Muscle layer of colon (tissue), 2 donors: Measurements from ENCODE around the gene B3GALNT1.

Experiments used
- H3K27ac ChIP-seq: one replicate; pipeline ENCODE4 v1.7.0; 2013; ENCODE audit warnings: low read depth, mild to moderate bottlenecking, low read length, moderate library complexity
- H3K27me3 ChIP-seq, 2 donors: one replicate each; pipeline ENCODE4 v1.7.0; 2013; ENCODE audit warnings: low read length in 2 of 2, mild to moderate bottlenecking in 2 of 2; ENCODE audit not compliant: insufficient read depth in 2 of 2, control insufficient read depth in 1 of 2
- H3K36me3 ChIP-seq: one replicate; pipeline ENCODE4 v1.7.0; 2013; ENCODE audit warnings: mild to moderate bottlenecking, low read length; ENCODE audit not compliant: insufficient read depth
- H3K4me1 ChIP-seq: one replicate; pipeline ENCODE4 v1.7.0; 2013; ENCODE audit warnings: mild to moderate bottlenecking, low read length; ENCODE audit not compliant: insufficient read depth
- H3K4me3 ChIP-seq, 2 donors: one replicate each; pipeline ENCODE4 v1.7.0; 2013; ENCODE audit warnings: low read length in 2 of 2, low read depth in 1 of 2, mild to moderate bottlenecking in 1 of 2, moderate library complexity in 1 of 2
- H3K9ac ChIP-seq: one replicate; pipeline ENCODE4 v1.7.0; 2013; ENCODE audit warnings: low read length
- H3K9me3 ChIP-seq: one replicate; pipeline ENCODE4 v1.7.0; 2013; ENCODE audit warnings: mild to moderate bottlenecking, low read length
- donor health status: abdominal sarcoma.
- donor health status: Adenocarcinoma of cecum.

Gene B3GALNT1

DNA sequence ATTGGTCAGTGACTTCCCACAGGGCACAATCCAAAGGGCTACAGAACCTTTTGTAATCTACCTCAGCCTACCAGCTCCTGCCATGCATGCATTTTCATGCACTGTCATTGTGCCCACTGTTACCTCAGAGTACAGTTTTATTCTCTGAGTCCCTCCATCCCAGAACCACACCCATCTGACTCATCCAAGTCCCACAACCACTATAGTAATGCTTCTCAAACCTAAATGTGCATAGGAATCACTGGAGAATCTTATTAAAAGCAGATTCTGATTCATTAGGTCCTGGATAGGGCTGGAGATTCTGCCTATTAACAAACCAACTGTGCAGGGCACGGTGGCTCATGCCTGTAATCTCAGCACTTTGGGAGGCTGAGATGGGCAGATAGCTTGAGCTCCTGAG, 3.7 kb upstream of the B3GALNT1 start:
- Histone ChIP-seq H3K27me3 (no peaks in the 10 kb centered on the region), H3K9me3 (no peaks in the 10 kb centered on the region), H3K4me3 (no peak overlapping the region), H3K36me3 (no peaks in the 10 kb centered on the region), H3K4me1 (no peaks in the 10 kb centered on the region), H3K27ac (no peak overlapping the region), H3K9ac (no peak overlapping the region)

DNA sequence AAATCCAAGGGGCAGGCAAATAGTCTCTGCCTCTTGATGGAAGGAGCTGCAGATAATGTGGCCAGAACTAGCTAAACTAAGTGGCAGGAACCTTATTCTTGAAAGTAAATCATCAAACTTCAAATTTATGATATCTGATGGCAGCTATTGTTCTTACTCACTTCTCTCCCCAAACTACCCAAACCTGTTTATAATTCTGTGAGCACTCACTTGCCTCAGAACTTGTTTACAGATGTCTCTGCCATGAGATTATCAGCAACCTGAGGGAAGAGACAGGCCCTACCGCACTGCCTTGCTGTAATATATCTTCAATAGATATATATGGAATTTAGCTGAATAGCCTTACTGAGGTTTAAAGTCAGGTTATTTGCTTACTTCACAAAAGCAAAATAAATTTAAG, 2.2 kb upstream of the B3GALNT1 start:
- Histone ChIP-seq H3K36me3 (no peaks in the 10 kb centered on the region), H3K4me1 (no peaks in the 10 kb centered on the region), H3K27me3 (no peaks in the 10 kb centered on the region), H3K27ac (no peak overlapping the region), H3K4me3 (no peak overlapping the region), H3K9me3 (no peaks in the 10 kb centered on the region), H3K9ac (no peak overlapping the region)

DNA sequence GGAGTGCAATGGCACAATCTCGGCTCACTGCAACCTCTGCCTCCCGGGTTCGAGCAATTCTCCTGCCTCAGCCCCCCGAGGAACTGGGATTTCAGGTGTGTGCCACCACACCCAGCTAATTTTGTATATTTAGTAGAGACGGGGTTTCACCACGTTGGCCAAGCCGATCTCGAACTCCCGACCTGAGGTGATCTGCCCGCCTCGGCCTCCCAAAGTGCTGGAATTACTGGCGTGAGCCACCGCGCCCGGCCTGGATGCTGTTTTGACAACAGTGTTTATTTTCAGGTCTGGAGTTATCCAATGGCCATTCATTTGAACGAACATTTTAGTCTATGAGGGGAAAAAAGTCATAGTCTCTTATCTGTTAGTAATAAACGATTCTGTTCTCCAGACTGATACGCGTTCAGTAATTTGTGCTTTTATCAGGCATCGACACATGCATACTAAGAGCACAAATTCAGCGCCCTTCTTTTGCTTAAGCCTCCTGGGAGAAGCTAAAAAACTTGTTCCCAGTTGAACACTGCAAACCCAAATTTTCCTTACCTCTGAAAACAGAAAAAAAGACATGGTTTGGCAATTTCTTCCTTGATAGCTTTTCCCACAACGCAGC, 1.3 kb downstream of the B3GALNT1 start:
- no peaks in the 10 kb centered on the region for H3K36me3 ChIP-seq
- H3K4me3 ChIP-seq = peak overlapping the region in 1 of 2 donors; percentile 78
- H3K27ac ChIP-seq = no peak overlapping the region
- no peaks in the 10 kb centered on the region for H3K27me3 ChIP-seq
- no peaks in the 10 kb centered on the region for H3K4me1 ChIP-seq
- peak overlapping the region; percentile 40 for H3K9ac ChIP-seq
- no peaks in the 10 kb centered on the region for H3K9me3 ChIP-seq

DNA sequence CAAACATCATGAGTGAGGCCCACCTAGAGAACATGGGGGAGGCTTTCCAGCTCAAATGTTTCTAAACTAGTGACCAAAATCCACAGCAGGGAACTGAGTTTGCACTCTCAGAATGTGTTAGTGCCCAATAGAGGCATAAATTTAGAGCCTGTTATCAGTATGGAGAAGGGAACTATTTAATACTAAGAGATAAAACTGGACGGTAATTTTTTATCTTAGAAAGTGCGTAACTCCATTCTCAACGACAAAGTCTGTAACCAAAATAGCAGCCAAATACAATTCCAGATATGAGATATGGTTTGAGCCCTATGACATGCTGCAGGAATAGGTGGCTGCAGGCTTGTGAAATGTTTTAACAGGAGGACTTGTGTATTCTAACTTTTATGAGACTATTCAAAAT, 3.5 kb downstream of the B3GALNT1 start:
- Histone ChIP-seq H3K27me3 (no peaks in the 10 kb centered on the region), H3K4me3 (no peak overlapping the region), H3K9me3 (no peaks in the 10 kb centered on the region), H3K9ac (no peak overlapping the region), H3K27ac (no peak overlapping the region), H3K4me1 (no peaks in the 10 kb centered on the region), H3K36me3 (no peaks in the 10 kb centered on the region)

DNA sequence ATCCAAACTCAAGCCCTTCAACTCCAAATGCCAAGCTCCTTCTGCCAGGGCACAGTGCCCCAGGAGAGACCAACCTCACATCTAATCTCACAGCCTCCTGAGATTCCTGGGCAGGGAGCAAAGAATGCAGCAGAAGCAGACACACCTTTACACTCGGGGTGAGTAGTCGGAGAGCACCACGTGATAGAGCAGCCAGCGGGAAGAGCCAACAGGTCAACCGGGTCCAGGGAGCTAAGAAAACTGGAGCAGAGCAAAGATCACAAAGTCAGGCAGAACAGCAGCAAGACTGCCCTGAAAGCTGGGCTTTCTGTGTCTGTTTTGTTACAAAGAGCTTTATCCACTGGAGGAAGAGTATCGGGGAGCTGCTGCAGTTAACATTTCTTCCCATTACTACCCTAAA, 4.2 kb downstream of the B3GALNT1 start:
- Histone ChIP-seq H3K4me1 (no peaks in the 10 kb centered on the region), H3K4me3 (no peak overlapping the region), H3K36me3 (no peaks in the 10 kb centered on the region), H3K27me3 (no peaks in the 10 kb centered on the region), H3K27ac (no peak overlapping the region), H3K9ac (no peak overlapping the region), H3K9me3 (no peaks in the 10 kb centered on the region)

DNA sequence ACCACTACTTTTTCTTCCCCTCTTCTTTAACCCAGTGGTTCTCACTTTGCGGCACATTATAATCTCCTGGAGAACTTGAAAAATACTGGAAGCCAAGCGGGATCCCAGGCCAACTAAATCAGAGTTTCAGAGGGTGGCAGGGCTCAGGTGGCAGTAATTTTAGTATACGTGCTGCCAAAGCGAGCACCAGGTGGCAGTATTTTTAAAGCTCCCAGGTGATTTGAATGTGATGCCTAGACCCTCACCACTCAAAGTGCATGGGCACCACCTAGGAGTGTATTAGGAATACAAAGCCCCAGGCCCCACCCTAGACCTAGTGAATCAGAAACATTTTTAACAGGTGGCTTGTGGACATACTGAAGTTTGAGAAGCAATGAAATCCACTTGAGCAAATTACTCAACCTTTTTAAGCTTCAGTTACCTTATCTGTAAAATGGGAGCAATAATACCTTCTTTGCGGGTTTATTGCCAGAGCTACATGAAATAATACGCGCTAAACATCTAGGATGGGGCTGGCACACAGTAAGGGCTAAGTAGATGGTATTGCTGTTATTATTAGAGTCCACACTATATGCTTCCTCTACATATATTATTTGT, 8.3 kb downstream of the B3GALNT1 start:
- H3K9ac ChIP-seq = no peak overlapping the region
- no peaks in the 10 kb centered on the region for H3K4me1 ChIP-seq
- H3K27me3 ChIP-seq = no peaks in the 10 kb centered on the region
- no peaks in the 10 kb centered on the region for H3K36me3 ChIP-seq
- no peak overlapping the region for H3K4me3 ChIP-seq
- no peaks in the 10 kb centered on the region for H3K9me3 ChIP-seq
- H3K27ac ChIP-seq = no peak overlapping the region

DNA sequence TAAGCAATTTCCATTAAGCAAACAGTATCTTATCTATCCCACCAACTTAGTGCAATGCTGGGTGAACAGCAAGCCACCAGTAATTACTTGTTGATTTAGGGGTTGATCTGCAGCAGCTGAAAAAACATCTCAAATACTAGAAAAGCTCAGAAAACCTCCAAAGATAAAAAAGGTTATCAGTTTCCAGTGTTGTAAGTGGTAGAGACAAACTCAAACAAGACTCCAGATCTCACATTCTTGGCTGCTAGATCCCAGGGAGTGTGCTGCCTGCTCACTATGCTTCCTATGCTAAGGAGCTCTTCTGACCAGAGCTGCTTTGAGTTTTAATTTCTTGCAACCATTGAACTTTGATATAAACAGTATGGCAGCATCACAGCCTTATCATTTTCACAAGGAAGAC, 11.3 kb downstream of the B3GALNT1 start:
- Histone ChIP-seq H3K27ac (no peak overlapping the region), H3K4me1 (no peaks in the 10 kb centered on the region)

DNA sequence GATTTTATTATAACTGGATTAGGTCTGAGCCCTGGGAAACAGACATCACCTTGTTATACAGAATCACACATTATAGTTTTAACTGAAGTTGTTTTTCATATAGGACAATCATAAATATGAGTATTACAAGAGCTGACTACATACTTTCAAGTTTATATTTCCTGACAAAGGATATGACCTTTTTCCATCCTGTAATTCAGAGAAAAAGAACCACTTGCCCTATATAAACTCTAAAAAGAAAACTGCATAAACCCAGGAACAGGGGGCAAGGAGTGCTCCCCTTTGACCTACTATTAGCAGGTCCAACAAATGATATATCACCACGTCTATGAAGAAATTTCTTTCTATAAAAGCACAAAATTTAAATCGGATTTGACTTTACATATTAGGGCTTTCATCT, 20.9 kb downstream of the B3GALNT1 start:
- Histone ChIP-seq H3K27ac (no peak overlapping the region), H3K9me3 (no peaks in the 10 kb centered on the region), H3K4me3 (no peak overlapping the region), H3K36me3 (peaks cover 11% of the 10 kb centered on the region), H3K4me1 (no peaks in the 10 kb centered on the region), H3K27me3 (no peaks in the 10 kb centered on the region), H3K9ac (no peak overlapping the region)

More for the DNA sequence above, 11.3 kb downstream of the B3GALNT1 start:
- no peak overlapping the region for H3K4me3 ChIP-seq
- no peak overlapping the region for H3K9ac ChIP-seq
- H3K36me3 ChIP-seq = no peaks in the 10 kb centered on the region
- no peaks in the 10 kb centered on the region for H3K27me3 ChIP-seq
- H3K9me3 ChIP-seq = no peaks in the 10 kb centered on the region

DNA sequence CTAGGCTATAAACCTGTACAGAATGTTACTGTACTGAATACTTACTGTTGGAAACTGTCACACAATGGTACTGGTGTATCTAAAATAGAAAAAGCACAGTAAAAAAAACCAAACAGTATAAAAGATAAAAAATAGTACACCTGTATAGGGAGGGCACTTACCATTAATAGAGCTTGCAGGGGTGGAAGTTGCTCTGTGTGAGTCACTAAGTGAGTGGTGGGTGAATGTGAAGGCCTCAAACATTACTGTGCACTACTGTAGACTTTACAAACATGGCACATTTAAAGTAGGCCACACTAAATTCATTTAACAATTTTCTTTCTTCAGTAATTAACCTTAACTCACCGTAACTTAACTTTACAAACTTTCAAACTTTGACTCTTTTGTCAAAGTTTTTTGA, 22.0 kb downstream of the B3GALNT1 start:
- Histone ChIP-seq H3K27me3 (no peaks in the 10 kb centered on the region), H3K27ac (no peak overlapping the region), H3K4me1 (no peaks in the 10 kb centered on the region), H3K9ac (no peak overlapping the region), H3K36me3 (peaks cover 11% of the 10 kb centered on the region), H3K9me3 (no peaks in the 10 kb centered on the region), H3K4me3 (no peak overlapping the region)

DNA sequence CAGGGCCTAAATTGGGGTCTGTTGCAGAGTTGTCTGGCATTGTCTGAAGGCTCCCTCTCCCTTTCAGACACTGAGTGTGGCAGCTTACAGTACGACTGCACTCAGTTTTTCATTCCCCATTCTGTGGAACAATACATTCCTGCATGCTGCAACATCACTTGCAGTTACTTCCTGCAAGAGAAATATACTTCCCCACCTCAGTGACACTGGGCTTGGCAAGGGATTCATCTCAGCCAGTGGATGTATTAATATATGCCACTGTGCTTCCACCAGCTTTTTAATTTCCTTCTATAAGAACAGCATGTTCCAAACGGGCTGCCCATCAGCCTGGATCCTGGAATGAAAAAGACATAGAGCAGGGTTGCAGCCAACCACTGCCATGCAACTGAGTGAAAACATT, 23.1 kb downstream of the B3GALNT1 start:
- H3K9me3 ChIP-seq = no peaks in the 10 kb centered on the region
- H3K36me3 ChIP-seq = peaks cover 8% of the 10 kb centered on the region
- H3K27me3 ChIP-seq = no peaks in the 10 kb centered on the region
- H3K4me1 ChIP-seq = no peaks in the 10 kb centered on the region
- no peak overlapping the region for H3K9ac ChIP-seq
- no peak overlapping the region for H3K27ac ChIP-seq
- no peak overlapping the region for H3K4me3 ChIP-seq

DNA sequence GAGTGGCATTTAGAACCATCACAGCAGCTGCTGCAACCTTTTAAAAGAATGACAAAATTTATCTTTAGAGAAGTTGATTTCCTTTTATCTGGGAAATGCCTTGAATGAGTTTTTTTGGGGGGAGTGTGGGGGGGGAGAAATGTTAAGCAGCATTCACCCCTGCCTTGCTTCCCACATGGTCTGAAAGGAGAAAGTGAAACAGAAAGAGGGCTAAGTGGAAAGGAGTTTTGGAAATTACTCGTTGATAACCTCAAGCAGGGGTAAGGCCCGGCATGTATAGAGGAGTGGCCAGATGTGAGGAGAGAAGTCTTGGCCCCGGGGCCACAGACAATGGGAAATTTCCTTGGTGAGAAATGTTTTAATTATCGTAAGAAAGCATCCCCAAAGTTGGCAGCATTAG, 23.5 kb downstream of the B3GALNT1 start:
- Histone ChIP-seq H3K9ac (no peak overlapping the region), H3K4me1 (no peaks in the 10 kb centered on the region), H3K9me3 (no peaks in the 10 kb centered on the region), H3K4me3 (no peak overlapping the region), H3K36me3 (peaks cover 8% of the 10 kb centered on the region), H3K27ac (no peak overlapping the region), H3K27me3 (no peaks in the 10 kb centered on the region)

DNA sequence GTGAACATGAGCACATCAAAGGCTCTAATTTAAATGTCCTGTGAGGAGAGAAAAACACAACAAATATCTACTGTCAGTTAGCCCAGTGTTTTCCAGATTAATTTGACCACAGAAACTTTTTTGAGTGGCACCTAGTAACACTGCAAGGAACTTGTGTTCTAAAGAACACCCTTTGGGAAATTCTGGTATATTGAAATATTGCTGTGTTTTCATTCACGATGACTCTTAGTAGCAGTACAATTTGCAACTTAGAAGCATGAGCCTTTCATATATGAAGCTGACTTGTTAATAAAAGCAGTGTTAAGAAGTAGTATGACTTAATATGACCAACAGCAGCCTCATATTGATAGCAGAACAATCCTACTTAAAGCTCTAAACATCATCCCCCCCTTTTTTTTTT, 32.0 kb downstream of the B3GALNT1 start:
- H3K4me3 ChIP-seq = no peak overlapping the region
- no peak overlapping the region for H3K27ac ChIP-seq
- no peaks in the 10 kb centered on the region for H3K36me3 ChIP-seq
- H3K9ac ChIP-seq = no peak overlapping the region
- H3K9me3 ChIP-seq = no peaks in the 10 kb centered on the region
- H3K27me3 ChIP-seq = no peaks in the 10 kb centered on the region
- no peaks in the 10 kb centered on the region for H3K4me1 ChIP-seq
